K562 (cell line): ENCODE results near the gene RNF2. TPM values are rescaled to one million over a fixed set of nuclear protein-coding genes. Genes with fewer than 3 reads are reported as not detected.

Experiments
- BHLHE40 ChIP-seq: IDR thresholded peaks from 2 replicates; pipeline ENCODE4 v1.6.1; 2011; ENCODE audit warnings: low read length, improper control_type of control experiment
- CTBP1 ChIP-seq: fragments of 450-650 bp; IDR thresholded peaks from 2 replicates; pipeline ENCODE4 v1.6.1; 2016; ENCODE audit warnings: borderline replicate concordance
- FOXJ2 ChIP-seq: fragments of 200-800 bp; sonication (Bioruptor generic); IDR thresholded peaks from 2 replicates; pipeline ENCODE4 v1.6.1; 2016; ENCODE audit warnings: missing genetic modification characterization, missing compliant biosample characterization
- IFI16 ChIP-seq: fragments of 250-450 bp; sonication (Bioruptor Pico); IDR thresholded peaks from 2 replicates; pipeline ENCODE4 v2.1.2; 2022; ENCODE audit warnings: mild to moderate bottlenecking, inconsistent platforms
- KAT7 ChIP-seq: sonication (generic); formaldehyde crosslinking; IDR thresholded peaks from 2 replicates; pipeline ENCODE4 v1.8.0; 2022; ENCODE audit warnings: missing genetic modification reagents, mild to moderate bottlenecking, borderline replicate concordance
- NCOA1 ChIP-seq: fragments of 450-650 bp; IDR thresholded peaks from 2 replicates; pipeline ENCODE4 v1.6.1; 2016; ENCODE audit warnings: low read depth
- NCOA4 ChIP-seq: fragments of 450-650 bp; IDR thresholded peaks from 2 replicates; pipeline ENCODE4 v1.6.1; 2018; ENCODE audit warnings: mild to moderate bottlenecking; ENCODE audit not compliant: partially characterized antibody
- PURB ChIP-seq: sonication (generic); formaldehyde crosslinking; IDR thresholded peaks from 2 replicates; pipeline ENCODE4 v1.9.0; 2021; ENCODE audit warnings: low read depth, mild to moderate bottlenecking, missing genetic modification reagents
- RBFOX2 ChIP-seq: fragments of 200-400 bp; formaldehyde crosslinking; IDR thresholded peaks from 2 replicates; pipeline ENCODE4 v1.6.1; 2017; ENCODE audit warnings: low read depth, mild to moderate bottlenecking, low read length, moderate library complexity
- RNF2 ChIP-seq: sonication (generic); IDR thresholded peaks from 2 replicates; pipeline ENCODE4 v1.6.1; 2016
- SMAD3 ChIP-seq: fragments of 450-650 bp; formaldehyde crosslinking; conservative IDR thresholded peaks from 2 replicates; pipeline ENCODE4 v1.4.0; 2020; ENCODE audit warnings: mild to moderate bottlenecking
- TEAD1 ChIP-seq, 2 experiments: fragments of 450-650 bp in 1 of 2; sonication (generic) in 1 of 2; formaldehyde crosslinking; IDR thresholded peaks; 2 replicates each; pipeline versions ENCODE4 v1.4.0 to v1.8.0; 2020 to 2022; ENCODE audit warnings: mild to moderate bottlenecking in 2 of 2, missing genetic modification reagents in 1 of 2
- TRIM24 ChIP-seq, 2 experiments: fragments of 450-650 bp; IDR thresholded peaks; 2 replicates each; pipeline ENCODE4 v1.6.1; 2016
- ZKSCAN1 ChIP-seq: fragments of 150-350 bp; IDR thresholded peaks from 2 replicates; pipeline ENCODE4 v1.6.1; 2016; ENCODE audit warnings: low read depth, low read length
- ZNF232 ChIP-seq: sonication (generic); formaldehyde crosslinking; IDR thresholded peaks from 2 replicates; pipeline ENCODE4 v1.8.0; 2022; ENCODE audit warnings: mild to moderate bottlenecking, missing genetic modification reagents
- ZNF79 ChIP-seq: fragments of 250-450 bp; sonication (Bioruptor Pico); IDR thresholded peaks from 2 replicates; pipeline ENCODE4 v1.4.0; 2020; ENCODE audit warnings: low read depth, mild to moderate bottlenecking, moderate library complexity
- polyA plus RNA-seq, 8 experiments: library from polyadenylated mRNA; depleted of rRNA in 4 of 8; stranded (reverse) in 5 of 8; unstranded in 3 of 8; fragments of >200 nt; fragmentation: Nextera tagmentation in 2 of 8; fragmentation: Illumina TruSeq in 1 of 8; extraction: Ambion mirVana in 2 of 8; extraction: Trizol in 1 of 8; gene quantifications; 2 replicates each; pipeline versions ENCODE4 v1.2.1 to v1.2.3, GENCODE V29; 2011 to 2014; ENCODE audit warnings: inconsistent platforms in 1 of 8, missing spikeins in 1 of 8
- total RNA-seq, 7 experiments: library from RNA; depleted of rRNA in 6 of 7; stranded (reverse); fragments of >200 nt in 6 of 7; fragmentation: Illumina TruSeq in 2 of 7; extraction: Trizol in 2 of 7; gene quantifications; 2 replicates each; pipeline versions ENCODE4 v1.2.1 to v1.2.3, GENCODE V29; 2011 to 2021; ENCODE audit warnings: low replicate concordance in 1 of 7
- TF ChIP-seq, protein P1 (sequence below): fragments of 250-450 bp; sonication (Bioruptor Pico); IDR thresholded peaks from 2 replicates; pipeline ENCODE4 v1.8.0; 2021; ENCODE audit warnings: mild to moderate bottlenecking, moderate library complexity
- TF ChIP-seq, protein P2 (sequence below): sonication (generic); formaldehyde crosslinking; IDR thresholded peaks from 2 replicates; pipeline ENCODE4 v1.8.0; 2022; ENCODE audit warnings: mild to moderate bottlenecking, missing genetic modification reagents
- TF ChIP-seq, protein P3 (sequence below): sonication (generic); formaldehyde crosslinking; IDR thresholded peaks from 2 replicates; pipeline ENCODE4 v1.8.0; 2022; ENCODE audit warnings: mild to moderate bottlenecking, missing genetic modification reagents
- TF ChIP-seq, protein P4 (sequence below), 2 experiments: fragments of 450-650 bp in 1 of 2; sonication (generic) in 1 of 2; formaldehyde crosslinking; conservative IDR thresholded peaks; 2 replicates each; pipeline versions ENCODE4 v1.4.0 to v1.8.1; 2020 to 2022; ENCODE audit warnings: mild to moderate bottlenecking in 1 of 2, missing genetic modification reagents in 1 of 2
- TF ChIP-seq, protein P5 (sequence below): fragments of 200-800 bp; sonication (Bioruptor generic); IDR thresholded peaks from 2 replicates; pipeline ENCODE4 v1.6.1; 2017; ENCODE audit warnings: missing genetic modification characterization, missing compliant biosample characterization
- TF ChIP-seq, protein P6 (sequence below): fragments of 450-650 bp; formaldehyde crosslinking; IDR thresholded peaks from 2 replicates; pipeline ENCODE4 v1.4.0; 2020; ENCODE audit warnings: mild to moderate bottlenecking, moderate library complexity

Gene RNF2
- total and polyA plus RNA-seq, 9 of the 15 experiments (the other 6 are each of a cell fraction or from before 2014, with no cell fraction given) = 7.1 to 66.5 (median 32.9) TPM

DNA sequence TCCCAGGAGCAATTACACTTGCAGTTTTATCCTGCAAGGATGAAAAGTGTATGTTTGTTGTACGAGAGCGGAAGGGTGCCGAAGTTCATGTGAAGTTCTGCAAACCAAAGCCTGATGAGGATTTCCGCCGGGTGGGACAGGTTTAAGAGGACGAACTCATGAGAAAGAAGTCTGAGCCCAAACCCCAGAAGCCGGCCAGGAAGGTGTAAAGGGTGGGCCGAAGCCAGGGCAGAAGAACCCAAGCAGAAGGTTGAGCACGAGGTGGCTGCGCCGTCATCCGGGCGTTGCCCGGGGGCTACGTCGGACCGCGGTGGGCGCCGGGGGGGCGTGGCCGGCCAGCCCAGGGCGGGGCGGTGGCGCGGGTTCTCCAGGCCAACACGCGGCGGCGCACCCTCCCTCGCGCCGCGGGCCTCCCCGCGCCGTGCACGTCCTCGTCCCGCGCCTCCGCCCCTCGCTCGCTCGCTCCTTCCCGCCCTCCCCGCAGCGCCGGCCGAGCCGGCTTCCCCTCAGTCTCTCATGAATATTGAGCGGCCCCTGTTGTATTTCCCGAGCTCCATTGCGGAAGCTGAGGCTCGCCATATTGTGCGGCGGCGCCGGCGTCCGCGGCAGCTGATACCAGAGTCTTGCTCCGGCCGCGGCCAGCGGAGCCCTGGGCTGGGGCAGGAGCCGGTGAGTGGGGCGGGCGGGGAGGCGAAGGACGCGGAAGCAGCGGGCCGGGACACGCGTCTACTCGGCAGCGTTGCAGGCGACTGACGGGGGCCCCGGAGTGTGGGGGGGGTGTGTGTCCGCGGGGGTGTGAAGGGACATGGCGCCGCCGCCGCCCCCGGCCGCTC lies at the start of gene RNF2 (continued):
- TF ChIP-seq, protein P1, sequence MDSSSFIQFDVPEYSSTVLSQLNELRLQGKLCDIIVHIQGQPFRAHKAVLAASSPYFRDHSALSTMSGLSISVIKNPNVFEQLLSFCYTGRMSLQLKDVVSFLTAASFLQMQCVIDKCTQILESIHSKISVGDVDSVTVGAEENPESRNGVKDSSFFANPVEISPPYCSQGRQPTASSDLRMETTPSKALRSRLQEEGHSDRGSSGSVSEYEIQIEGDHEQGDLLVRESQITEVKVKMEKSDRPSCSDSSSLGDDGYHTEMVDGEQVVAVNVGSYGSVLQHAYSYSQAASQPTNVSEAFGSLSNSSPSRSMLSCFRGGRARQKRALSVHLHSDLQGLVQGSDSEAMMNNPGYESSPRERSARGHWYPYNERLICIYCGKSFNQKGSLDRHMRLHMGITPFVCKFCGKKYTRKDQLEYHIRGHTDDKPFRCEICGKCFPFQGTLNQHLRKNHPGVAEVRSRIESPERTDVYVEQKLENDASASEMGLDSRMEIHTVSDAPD (CRISPR knock-in tag) = no peak
- no peak for TF ChIP-seq ZNF79
- TF ChIP-seq KAT7 (CRISPR knock-in tag) = 0 out of 2 replicates have a peak, but pooled peaks have one; percentile 64
- no peak for TF ChIP-seq NCOA1
- TF ChIP-seq FOXJ2 = 0 out of 2 replicates have a peak, but pooled peaks have one; percentile 30
- no peak for TF ChIP-seq IFI16 (CRISPR knock-in tag)
- peak; percentile 13 to 56; a peak in 1 of 4 replicates for TF ChIP-seq TEAD1 (CRISPR knock-in tag; IDR thresholded peaks at IDR 0.05)
- no peak for TF ChIP-seq BHLHE40
- no peak for TF ChIP-seq ZKSCAN1
- no peak; the same call in 1 of the 2 replicates for TF ChIP-seq ZNF232
- TF ChIP-seq PURB = no peak
- peak; percentile 81; the same call in 1 of the 2 replicates for TF ChIP-seq CTBP1
- TF ChIP-seq SMAD3 (CRISPR knock-in tag) = no peak
- peak; percentile 50; the same call in 1 of the 2 replicates for TF ChIP-seq RNF2
- TF ChIP-seq, protein P2, sequence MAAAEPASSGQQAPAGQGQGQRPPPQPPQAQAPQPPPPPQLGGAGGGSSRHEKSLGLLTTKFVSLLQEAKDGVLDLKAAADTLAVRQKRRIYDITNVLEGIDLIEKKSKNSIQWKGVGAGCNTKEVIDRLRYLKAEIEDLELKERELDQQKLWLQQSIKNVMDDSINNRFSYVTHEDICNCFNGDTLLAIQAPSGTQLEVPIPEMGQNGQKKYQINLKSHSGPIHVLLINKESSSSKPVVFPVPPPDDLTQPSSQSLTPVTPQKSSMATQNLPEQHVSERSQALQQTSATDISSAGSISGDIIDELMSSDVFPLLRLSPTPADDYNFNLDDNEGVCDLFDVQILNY (CRISPR knock-in tag) = no peak
- TF ChIP-seq, protein P3, sequence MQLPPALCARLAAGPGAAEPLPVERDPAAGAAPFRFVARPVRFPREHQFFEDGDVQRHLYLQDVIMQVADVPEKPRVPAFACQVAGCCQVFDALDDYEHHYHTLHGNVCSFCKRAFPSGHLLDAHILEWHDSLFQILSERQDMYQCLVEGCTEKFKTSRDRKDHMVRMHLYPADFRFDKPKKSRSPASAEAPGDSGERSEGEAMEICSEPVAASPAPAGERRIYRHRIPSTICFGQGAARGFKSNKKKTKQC (CRISPR knock-in tag) = no peak
- TF ChIP-seq NCOA4 = no peak
- TF ChIP-seq RBFOX2 = peak; percentile 91
- TF ChIP-seq, protein P4, sequence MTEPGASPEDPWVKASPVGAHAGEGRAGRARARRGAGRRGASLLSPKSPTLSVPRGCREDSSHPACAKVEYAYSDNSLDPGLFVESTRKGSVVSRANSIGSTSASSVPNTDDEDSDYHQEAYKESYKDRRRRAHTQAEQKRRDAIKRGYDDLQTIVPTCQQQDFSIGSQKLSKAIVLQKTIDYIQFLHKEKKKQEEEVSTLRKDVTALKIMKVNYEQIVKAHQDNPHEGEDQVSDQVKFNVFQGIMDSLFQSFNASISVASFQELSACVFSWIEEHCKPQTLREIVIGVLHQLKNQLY (CRISPR knock-in tag; conservative IDR thresholded peaks at IDR 0.05) = no peak
- no peak; a peak in 1 of 4 replicates for TF ChIP-seq TRIM24 (IDR thresholded peaks at IDR 0.05)
- TF ChIP-seq, protein P5, sequence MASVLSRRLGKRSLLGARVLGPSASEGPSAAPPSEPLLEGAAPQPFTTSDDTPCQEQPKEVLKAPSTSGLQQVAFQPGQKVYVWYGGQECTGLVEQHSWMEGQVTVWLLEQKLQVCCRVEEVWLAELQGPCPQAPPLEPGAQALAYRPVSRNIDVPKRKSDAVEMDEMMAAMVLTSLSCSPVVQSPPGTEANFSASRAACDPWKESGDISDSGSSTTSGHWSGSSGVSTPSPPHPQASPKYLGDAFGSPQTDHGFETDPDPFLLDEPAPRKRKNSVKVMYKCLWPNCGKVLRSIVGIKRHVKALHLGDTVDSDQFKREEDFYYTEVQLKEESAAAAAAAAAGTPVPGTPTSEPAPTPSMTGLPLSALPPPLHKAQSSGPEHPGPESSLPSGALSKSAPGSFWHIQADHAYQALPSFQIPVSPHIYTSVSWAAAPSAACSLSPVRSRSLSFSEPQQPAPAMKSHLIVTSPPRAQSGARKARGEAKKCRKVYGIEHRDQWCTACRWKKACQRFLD (CRISPR knock-in tag) = no peak; the same call in 1 of the 2 replicates
- TF ChIP-seq, protein P6, sequence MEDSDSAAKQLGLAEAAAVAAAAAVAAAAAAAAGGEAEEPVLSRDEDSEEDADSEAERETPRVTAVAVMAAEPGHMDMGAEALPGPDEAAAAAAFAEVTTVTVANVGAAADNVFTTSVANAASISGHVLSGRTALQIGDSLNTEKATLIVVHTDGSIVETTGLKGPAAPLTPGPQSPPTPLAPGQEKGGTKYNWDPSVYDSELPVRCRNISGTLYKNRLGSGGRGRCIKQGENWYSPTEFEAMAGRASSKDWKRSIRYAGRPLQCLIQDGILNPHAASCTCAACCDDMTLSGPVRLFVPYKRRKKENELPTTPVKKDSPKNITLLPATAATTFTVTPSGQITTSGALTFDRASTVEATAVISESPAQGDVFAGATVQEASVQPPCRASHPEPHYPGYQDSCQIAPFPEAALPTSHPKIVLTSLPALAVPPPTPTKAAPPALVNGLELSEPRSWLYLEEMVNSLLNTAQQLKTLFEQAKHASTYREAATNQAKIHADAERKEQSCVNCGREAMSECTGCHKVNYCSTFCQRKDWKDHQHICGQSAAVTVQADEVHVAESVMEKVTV = peak; percentile 24; the same call in 1 of the 2 replicates
